ENCODE measurements around the gene CCL1.

- TF ChIP-seq CTCF (IDR thresholded peaks at IDR 0.05) (0 out of 2 replicates have a peak, but pooled peaks have one; percentile 13), POLR2AphosphoS5 (IDR thresholded peaks at IDR 0.05; ENCODE audit: low read depth, low read length) (no peak)
Observed at GRCh38 chr17:34318474-34318873, 44.6 kb downstream of the CCL1 start.
